ACC112 (cell line): ENCODE measurements around the gene OR8G1.

Source experiments
- H2AFZ ChIP-seq: fragments of 200-600 bp; sonication (generic); one replicate; pipeline ENCODE4 v1.6.0; 2017; ENCODE audit warnings: antibody characterized with exemption, low read length; ENCODE audit not compliant: unreplicated experiment
- H3K27ac ChIP-seq: fragments of 200-600 bp; sonication (generic); 2 replicates; pipeline ENCODE4 v1.5.1; 2014; ENCODE audit warnings: low read depth, mild to moderate bottlenecking, antibody characterized with exemption, low read length, moderate library complexity
- H3K27me3 ChIP-seq: fragments of 200-600 bp; sonication (generic); 2 replicates; pipeline ENCODE4 v1.6.1; 2014; ENCODE audit warnings: mild to moderate bottlenecking, antibody characterized with exemption, low read length, moderate library complexity, mixed read lengths; ENCODE audit not compliant: insufficient read depth
- H3K36me3 ChIP-seq: fragments of 200-600 bp; sonication (generic); 2 replicates; pipeline ENCODE4 v1.6.1; 2016; ENCODE audit warnings: mild to moderate bottlenecking, antibody characterized with exemption, low read length, moderate library complexity, mixed read lengths; ENCODE audit not compliant: insufficient read depth
- H3K4me1 ChIP-seq: fragments of 200-600 bp; sonication (generic); one replicate; pipeline ENCODE4 v1.6.1; 2016; ENCODE audit warnings: low read length, mixed read lengths; ENCODE audit not compliant: insufficient read depth, unreplicated experiment, control insufficient read depth
- H3K4me3 ChIP-seq: fragments of 200-600 bp; sonication (generic); 2 replicates; pipeline ENCODE4 v1.5.1; 2014; ENCODE audit warnings: mild to moderate bottlenecking, low read depth, low read length
- H3K79me2 ChIP-seq: fragments of 200-600 bp; sonication (generic); one replicate; pipeline ENCODE4 v1.6.0; 2016; ENCODE audit warnings: low read length; ENCODE audit not compliant: control insufficient read depth, unreplicated experiment, insufficient read depth

OR8G1 gene

GRCh38 chr11:124240621-124241397 lies at the start of gene OR8G1:
Gene OR8G1 (plus strand): TSS chr11:124241095. CDS start chr11:124249676, 8,581 bp downstream.
- H2AFZ ChIP-seq, result no peak within 1 kb of the TSS
- no peak within 1 kb of the TSS for H3K4me3 ChIP-seq
- no peak within 1 kb of the TSS for H3K27ac ChIP-seq
- no peaks in the 10 kb centered on the region for H3K36me3 ChIP-seq
- no peaks in the 10 kb centered on the region for H3K4me1 ChIP-seq
- H3K27me3 ChIP-seq, result no peaks in the 10 kb centered on the region
- no peaks in the 10 kb centered on the region for H3K79me2 ChIP-seq

GRCh38 chr11:124193221-124194010 lies 47.5 kb upstream of the OR8G1 start:
- Histone ChIP-seq H3K36me3 (no peaks in the 10 kb centered on the region), H3K4me1 (peaks cover 4% of the 10 kb centered on the region), H3K27me3 (peaks cover 8% of the 10 kb centered on the region; the same call in 1 of the 2 replicates), H3K27ac (peak overlapping the region; percentile 55; the same call in 1 of the 2 replicates), H2AFZ (peak overlapping the region; percentile 79), H3K79me2 (no peaks in the 10 kb centered on the region), H3K4me3 (no peak overlapping the region)

GRCh38 chr11:124194293-124195188 lies 46.4 kb upstream of the OR8G1 start:
- Histone ChIP-seq H3K36me3 (no peaks in the 10 kb centered on the region), H3K27me3 (peaks cover 4% of the 10 kb centered on the region; the same call in 1 of the 2 replicates), H3K4me1 (peaks cover 4% of the 10 kb centered on the region), H3K27ac (peak overlapping the region; percentile 61), H3K4me3 (peak overlapping the region; percentile 3; the same call in 1 of the 2 replicates), H3K79me2 (no peaks in the 10 kb centered on the region), H2AFZ (peak overlapping the region; percentile 7)

- H2AFZ ChIP-seq, result no peak overlapping the region
- peak overlapping the region; percentile 61 for H3K27ac ChIP-seq
- peak overlapping the region; percentile 3; the same call in 1 of the 2 replicates for H3K4me3 ChIP-seq
Observed at GRCh38 chr11:124195189-124195734, 45.6 kb upstream of the OR8G1 start.

GRCh38 chr11:124197999-124198398 lies 42.9 kb upstream of the OR8G1 start:
- Histone ChIP-seq H3K27me3 (no peaks in the 10 kb centered on the region), H3K4me1 (peaks cover 4% of the 10 kb centered on the region), H3K27ac (no peak overlapping the region), H3K79me2 (no peaks in the 10 kb centered on the region), H3K4me3 (no peak overlapping the region), H3K36me3 (no peaks in the 10 kb centered on the region), H2AFZ (no peak overlapping the region)

More at GRCh38 chr11:124195189-124195734, 45.6 kb upstream of the OR8G1 start:
- Histone ChIP-seq H3K79me2 (no peaks in the 10 kb centered on the region), H3K27me3 (no peaks in the 10 kb centered on the region), H3K4me1 (peaks cover 4% of the 10 kb centered on the region), H3K36me3 (no peaks in the 10 kb centered on the region)

GRCh38 chr11:124198897-124199296 lies 42.0 kb upstream of the OR8G1 start:
- Histone ChIP-seq H3K27me3 (no peaks in the 10 kb centered on the region), H3K4me1 (no peaks in the 10 kb centered on the region), H3K36me3 (no peaks in the 10 kb centered on the region), H3K79me2 (no peaks in the 10 kb centered on the region), H3K4me3 (no peak overlapping the region), H2AFZ (no peak overlapping the region), H3K27ac (no peak overlapping the region)

- Histone ChIP-seq H3K79me2 (no peaks in the 10 kb centered on the region), H3K36me3 (no peaks in the 10 kb centered on the region), H3K4me3 (no peak overlapping the region), H3K27ac (no peak overlapping the region), H2AFZ (no peak overlapping the region), H3K27me3 (no peaks in the 10 kb centered on the region), H3K4me1 (no peaks in the 10 kb centered on the region)
Observed at GRCh38 chr11:124199702-124200101, 41.2 kb upstream of the OR8G1 start.

- Histone ChIP-seq H3K4me1 (no peaks in the 10 kb centered on the region), H3K27me3 (no peaks in the 10 kb centered on the region), H3K27ac (no peak overlapping the region), H3K79me2 (no peaks in the 10 kb centered on the region), H3K4me3 (no peak overlapping the region), H3K36me3 (no peaks in the 10 kb centered on the region), H2AFZ (no peak overlapping the region)
Observed at GRCh38 chr11:124200671-124201070, 40.2 kb upstream of the OR8G1 start.

- H3K36me3 ChIP-seq, result no peaks in the 10 kb centered on the region
- H2AFZ ChIP-seq, result no peak overlapping the region
- no peaks in the 10 kb centered on the region for H3K4me1 ChIP-seq
- no peaks in the 10 kb centered on the region for H3K79me2 ChIP-seq
- no peak overlapping the region for H3K4me3 ChIP-seq
- no peaks in the 10 kb centered on the region for H3K27me3 ChIP-seq
- H3K27ac ChIP-seq, result no peak overlapping the region
Observed at GRCh38 chr11:124202951-124203350, 37.9 kb upstream of the OR8G1 start.

- no peak overlapping the region for H3K27ac ChIP-seq
- H3K79me2 ChIP-seq, result no peaks in the 10 kb centered on the region
- H3K36me3 ChIP-seq, result no peaks in the 10 kb centered on the region
- no peaks in the 10 kb centered on the region for H3K4me1 ChIP-seq
- no peak overlapping the region for H3K4me3 ChIP-seq
- no peaks in the 10 kb centered on the region for H3K27me3 ChIP-seq
- no peak overlapping the region for H2AFZ ChIP-seq
Observed at GRCh38 chr11:124204008-124204407, 36.9 kb upstream of the OR8G1 start.
